SU-DHL-6 (cell line): ENCODE data around the gene MEIOC.

Source experiments
- EZH2phosphoT487 ChIP-seq: fragments of 200-600 bp; sonication (generic), shearing (Covaris generic); conservative IDR thresholded peaks from 2 replicates; pipeline ENCODE4 v1.6.1; 2018; ENCODE audit warnings: mild to moderate bottlenecking, antibody characterized with exemption, low read length, moderate library complexity, mixed read lengths
- TF ChIP-seq, protein P1 (sequence below): fragments of 200-600 bp; sonication (generic); IDR thresholded peaks from one replicate; pipeline ENCODE4 v1.5.1; 2017; ENCODE audit warnings: antibody characterized with exemption, mild to moderate bottlenecking, low read length, moderate library complexity; ENCODE audit not compliant: insufficient read depth, poor library complexity, severe bottlenecking

DNA sequence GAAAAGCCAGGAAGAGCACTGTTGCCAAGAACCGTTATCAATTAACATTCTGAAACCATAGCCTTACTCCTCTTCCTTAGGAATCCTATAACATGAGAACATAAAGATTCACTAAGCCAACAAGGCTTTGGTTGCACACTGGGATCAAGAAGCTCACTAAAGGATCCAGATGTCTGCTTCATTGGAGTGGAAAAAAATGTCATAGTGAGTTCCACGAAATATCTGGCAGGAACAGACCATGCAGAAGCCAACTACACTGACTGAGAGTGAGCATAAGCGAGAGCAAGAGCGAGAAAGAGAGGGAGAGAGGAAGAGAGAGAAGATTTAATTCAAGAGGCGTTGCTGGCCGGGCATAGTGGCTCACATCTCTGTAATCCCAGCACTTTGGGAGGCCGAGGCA lies 13.4 kb upstream of the MEIOC start:
- TF ChIP-seq, protein P1, sequence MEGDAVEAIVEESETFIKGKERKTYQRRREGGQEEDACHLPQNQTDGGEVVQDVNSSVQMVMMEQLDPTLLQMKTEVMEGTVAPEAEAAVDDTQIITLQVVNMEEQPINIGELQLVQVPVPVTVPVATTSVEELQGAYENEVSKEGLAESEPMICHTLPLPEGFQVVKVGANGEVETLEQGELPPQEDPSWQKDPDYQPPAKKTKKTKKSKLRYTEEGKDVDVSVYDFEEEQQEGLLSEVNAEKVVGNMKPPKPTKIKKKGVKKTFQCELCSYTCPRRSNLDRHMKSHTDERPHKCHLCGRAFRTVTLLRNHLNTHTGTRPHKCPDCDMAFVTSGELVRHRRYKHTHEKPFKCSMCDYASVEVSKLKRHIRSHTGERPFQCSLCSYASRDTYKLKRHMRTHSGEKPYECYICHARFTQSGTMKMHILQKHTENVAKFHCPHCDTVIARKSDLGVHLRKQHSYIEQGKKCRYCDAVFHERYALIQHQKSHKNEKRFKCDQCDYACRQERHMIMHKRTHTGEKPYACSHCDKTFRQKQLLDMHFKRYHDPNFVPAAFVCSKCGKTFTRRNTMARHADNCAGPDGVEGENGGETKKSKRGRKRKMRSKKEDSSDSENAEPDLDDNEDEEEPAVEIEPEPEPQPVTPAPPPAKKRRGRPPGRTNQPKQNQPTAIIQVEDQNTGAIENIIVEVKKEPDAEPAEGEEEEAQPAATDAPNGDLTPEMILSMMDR, result no peak
- no peak for TF ChIP-seq EZH2phosphoT487
